ENCODE measurements around the gene ARPP19. TPM values are rescaled to one million over a fixed set of nuclear protein-coding genes. Genes with fewer than 3 reads are reported as not detected.

ARPP19 gene
- total and polyA plus RNA-seq, 10 of the 15 experiments (the other 5 are each of a cell fraction or from before 2014, with no cell fraction given) = 77.2 to 167 (median 121) TPM

DNA sequence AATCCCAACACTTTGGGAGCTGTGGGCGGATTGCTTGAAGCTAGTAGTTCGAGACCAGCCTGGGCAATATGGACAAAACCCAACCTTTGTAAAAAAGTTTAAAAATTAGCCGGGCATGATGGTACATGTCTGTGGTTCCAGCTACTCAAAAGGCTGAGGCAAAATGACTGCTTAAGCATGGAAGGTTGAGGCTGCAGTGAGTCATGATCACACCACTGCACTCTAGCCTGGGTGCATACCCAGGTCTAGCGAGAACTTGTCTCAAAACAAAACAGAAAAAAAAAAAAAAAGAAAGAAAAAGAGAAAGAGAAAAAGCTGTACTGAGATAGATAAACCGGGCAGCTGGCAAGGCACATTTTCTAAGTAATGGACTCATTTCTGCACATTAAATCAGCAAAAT, 10.6 kb downstream of the ARPP19 start (continued):
- TF ChIP-seq SREBF2 (IDR thresholded peaks at IDR 0.05; ENCODE audit: low read length) = no peak
- peak; percentile 57; the same call in 1 of the 2 replicates for TF ChIP-seq CREM (IDR thresholded peaks at IDR 0.05; ENCODE audit: low read depth)
- TF ChIP-seq, protein P1, sequence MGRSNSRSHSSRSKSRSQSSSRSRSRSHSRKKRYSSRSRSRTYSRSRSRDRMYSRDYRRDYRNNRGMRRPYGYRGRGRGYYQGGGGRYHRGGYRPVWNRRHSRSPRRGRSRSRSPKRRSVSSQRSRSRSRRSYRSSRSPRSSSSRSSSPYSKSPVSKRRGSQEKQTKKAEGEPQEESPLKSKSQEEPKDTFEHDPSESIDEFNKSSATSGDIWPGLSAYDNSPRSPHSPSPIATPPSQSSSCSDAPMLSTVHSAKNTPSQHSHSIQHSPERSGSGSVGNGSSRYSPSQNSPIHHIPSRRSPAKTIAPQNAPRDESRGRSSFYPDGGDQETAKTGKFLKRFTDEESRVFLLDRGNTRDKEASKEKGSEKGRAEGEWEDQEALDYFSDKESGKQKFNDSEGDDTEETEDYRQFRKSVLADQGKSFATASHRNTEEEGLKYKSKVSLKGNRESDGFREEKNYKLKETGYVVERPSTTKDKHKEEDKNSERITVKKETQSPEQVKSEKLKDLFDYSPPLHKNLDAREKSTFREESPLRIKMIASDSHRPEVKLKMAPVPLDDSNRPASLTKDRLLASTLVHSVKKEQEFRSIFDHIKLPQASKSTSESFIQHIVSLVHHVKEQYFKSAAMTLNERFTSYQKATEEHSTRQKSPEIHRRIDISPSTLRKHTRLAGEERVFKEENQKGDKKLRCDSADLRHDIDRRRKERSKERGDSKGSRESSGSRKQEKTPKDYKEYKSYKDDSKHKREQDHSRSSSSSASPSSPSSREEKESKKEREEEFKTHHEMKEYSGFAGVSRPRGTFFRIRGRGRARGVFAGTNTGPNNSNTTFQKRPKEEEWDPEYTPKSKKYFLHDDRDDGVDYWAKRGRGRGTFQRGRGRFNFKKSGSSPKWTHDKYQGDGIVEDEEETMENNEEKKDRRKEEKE (IDR thresholded peaks at IDR 0.05) = no peak
- peak; percentile 75 for TF ChIP-seq YY1 (IDR thresholded peaks at IDR 0.05; ENCODE audit: low read depth, low read length)
- no peak for TF ChIP-seq SIN3A (IDR thresholded peaks at IDR 0.05; ENCODE audit: low read depth, low read length)
- TF ChIP-seq SUPT20H (IDR thresholded peaks at IDR 0.05; ENCODE audit: borderline replicate concordance, control insufficient read depth, low read depth, low read length) = no peak
- no peak for TF ChIP-seq CUX1 (IDR thresholded peaks at IDR 0.05; ENCODE audit: insufficient replicate concordance, low read depth, low read length)
- no peak for TF ChIP-seq ASH2L (IDR thresholded peaks at IDR 0.05; ENCODE audit: borderline replicate concordance, low read depth)
- no peak for TF ChIP-seq ZZZ3 (IDR thresholded peaks at IDR 0.05; ENCODE audit: control insufficient read depth, insufficient read length, low read depth)
- peak; percentile 56; the same call in 1 of the 2 replicates for TF ChIP-seq ZBED1 (IDR thresholded peaks at IDR 0.05; ENCODE audit: borderline replicate concordance)
- no peak for TF ChIP-seq EP300 (IDR thresholded peaks at IDR 0.05; ENCODE audit: borderline replicate concordance in 1 of 2, control insufficient read depth in 1 of 2, low read depth in 2 of 2, low read length in 2 of 2)
- TF ChIP-seq ATF2 (IDR thresholded peaks at IDR 0.05; ENCODE audit: low read length) = peak; percentile 65
- TF ChIP-seq BCL11A (IDR thresholded peaks at IDR 0.05; ENCODE audit: low read depth, low read length) = 0 out of 2 replicates have a peak, but pooled peaks have one; percentile 13
- 0 out of 2 replicates have a peak, but pooled peaks have one; percentile 21 for TF ChIP-seq MEF2A (IDR thresholded peaks at IDR 0.05; ENCODE audit: insufficient read depth, low read depth, low read length)
- no peak for TF ChIP-seq MEF2B (IDR thresholded peaks at IDR 0.05; ENCODE audit: partially characterized antibody, poor library complexity, severe bottlenecking)
- TF ChIP-seq SUZ12 (IDR thresholded peaks at IDR 0.05; ENCODE audit: unreplicated experiment) = no peak
- TF ChIP-seq TCF12 (IDR thresholded peaks at IDR 0.05; ENCODE audit: low read depth, low read length) = no peak
- TF ChIP-seq POU2F2 (IDR thresholded peaks at IDR 0.05; ENCODE audit: borderline replicate concordance, low read depth, low read length) = no peak
- no peak for TF ChIP-seq POLR2A (IDR thresholded peaks at IDR 0.05; ENCODE audit: low read depth, low read length)
- TF ChIP-seq CHD1 (IDR thresholded peaks at IDR 0.05; ENCODE audit: low read depth, low read length) = no peak
- TF ChIP-seq NR2C1 (IDR thresholded peaks at IDR 0.05) = no peak
- TF ChIP-seq ZNF274 (IDR thresholded peaks at IDR 0.05; ENCODE audit: insufficient read depth, insufficient read length) = no peak

Data from GM12878 (cell line).